ENCODE data around the gene SYNGR2. TPM values are rescaled to one million over a fixed set of nuclear protein-coding genes. Genes with fewer than 3 reads are reported as not detected.

Gene SYNGR2
- total RNA-seq, 1 experiment from 2014 or later = 169 TPM

DNA sequence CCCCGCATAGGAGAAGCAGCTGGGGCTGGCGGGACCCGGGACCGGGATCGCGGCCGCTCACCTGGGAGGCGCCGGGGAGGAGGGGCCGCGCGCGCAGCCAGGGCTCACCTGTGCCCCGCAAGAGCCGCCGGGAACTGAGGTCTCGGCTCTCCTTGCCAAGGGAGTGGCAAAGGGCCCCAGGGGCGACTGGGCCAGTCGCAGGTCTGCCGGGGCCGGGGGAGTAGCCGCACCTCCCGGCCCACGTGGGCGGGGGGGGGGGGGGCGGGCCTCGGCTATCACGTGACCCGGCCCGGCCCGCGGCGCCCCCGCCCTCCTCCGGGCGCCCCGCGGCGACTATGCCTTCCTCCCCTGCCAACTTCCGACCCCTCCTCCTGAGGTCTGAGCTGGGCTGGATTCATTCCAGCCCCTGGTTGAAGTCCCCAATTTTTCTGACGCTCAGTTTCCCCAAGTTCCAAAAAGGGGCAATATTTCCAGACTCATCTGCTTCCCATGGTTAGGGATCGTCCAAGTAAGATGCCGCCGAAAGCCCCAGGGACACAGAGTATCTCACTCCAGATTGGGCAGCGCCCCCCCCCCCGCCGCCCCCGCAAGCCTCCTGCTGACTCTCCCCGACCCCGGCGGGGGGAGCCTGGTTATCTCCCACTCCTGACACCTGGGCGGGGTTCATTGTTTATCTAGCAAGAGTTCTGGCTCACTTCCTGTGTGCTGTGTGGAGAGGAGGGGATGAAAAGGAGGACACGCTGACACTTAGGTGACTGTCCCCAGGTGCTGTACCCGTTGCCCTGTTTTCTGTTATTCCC, 39.6 kb upstream of the SYNGR2 start, which contains the start of gene TMC6:
TSS of gene TMC6 (minus strand) at position 205 of the 800 bp plus-strand sequence. CDS start 1,923 bp downstream, outside the sequence.
- ChIA-PET CTCF (interaction anchor here (0.6 to 1.7 kb wide), 8 partner anchors 9 to 1668 kb away, joined by 3 to 12 read pairs (median 4); partner anchors contain the start of genes CBX8 and SYNGR2), POLR2A (interaction anchor here (0.6 to 1.5 kb wide), 5 partner anchors 42 to 79 kb away, joined by 4 to 16 read pairs (median 7); partner anchors contain the start of genes AFMID and TK1)
- DNase-seq = peak; percentile 91
- Mint-ChIP-seq H3K9me3 (ENCODE audit: unreplicated experiment) (no peaks in the 10 kb centered on the region), H3K27ac (ENCODE audit: unreplicated experiment) (peak within 1 kb of the TSS; percentile 75), H3K27me3 (ENCODE audit: insufficient read depth, unreplicated experiment) (no peaks in the 10 kb centered on the region), H3K36me3 (ENCODE audit: insufficient read depth, unreplicated experiment) (peaks cover 20% of the 10 kb centered on the region), H3K4me1 (ENCODE audit: low read depth, unreplicated experiment) (peaks cover 9% of the 10 kb centered on the region), H3K4me3 (ENCODE audit: unreplicated experiment) (peak within 1 kb of the TSS; percentile 75)
- Histone ChIP-seq H3K27me3 (replicated peaks; ENCODE audit: control insufficient read depth, insufficient read depth, low read length) (no peaks in the 10 kb centered on the region), H3K9me3 (no peaks in the 10 kb centered on the region), H3K36me3 (ENCODE audit: control insufficient read depth, insufficient read depth, low read length) (peaks cover 3% of the 10 kb centered on the region; the same call in 1 of the 2 replicates), H3K4me3 (ENCODE audit: low read depth, low read length) (peak within 1 kb of the TSS; percentile 58), H3K4me1 (peaks cover 23% of the 10 kb centered on the region)
- no TSS peak for BruUV-seq (replicated peaks)
- intact Hi-C loops (cut with micrococcal nuclease; ENCODE audit: unreplicated experiment) = loop anchor here (2.0 to 5.0 kb wide), 3 partner anchors 22 to 59 kb away; partner anchors contain the start of genes AFMID, SYNGR2 and TK1
- TF ChIP-seq, protein P1, sequence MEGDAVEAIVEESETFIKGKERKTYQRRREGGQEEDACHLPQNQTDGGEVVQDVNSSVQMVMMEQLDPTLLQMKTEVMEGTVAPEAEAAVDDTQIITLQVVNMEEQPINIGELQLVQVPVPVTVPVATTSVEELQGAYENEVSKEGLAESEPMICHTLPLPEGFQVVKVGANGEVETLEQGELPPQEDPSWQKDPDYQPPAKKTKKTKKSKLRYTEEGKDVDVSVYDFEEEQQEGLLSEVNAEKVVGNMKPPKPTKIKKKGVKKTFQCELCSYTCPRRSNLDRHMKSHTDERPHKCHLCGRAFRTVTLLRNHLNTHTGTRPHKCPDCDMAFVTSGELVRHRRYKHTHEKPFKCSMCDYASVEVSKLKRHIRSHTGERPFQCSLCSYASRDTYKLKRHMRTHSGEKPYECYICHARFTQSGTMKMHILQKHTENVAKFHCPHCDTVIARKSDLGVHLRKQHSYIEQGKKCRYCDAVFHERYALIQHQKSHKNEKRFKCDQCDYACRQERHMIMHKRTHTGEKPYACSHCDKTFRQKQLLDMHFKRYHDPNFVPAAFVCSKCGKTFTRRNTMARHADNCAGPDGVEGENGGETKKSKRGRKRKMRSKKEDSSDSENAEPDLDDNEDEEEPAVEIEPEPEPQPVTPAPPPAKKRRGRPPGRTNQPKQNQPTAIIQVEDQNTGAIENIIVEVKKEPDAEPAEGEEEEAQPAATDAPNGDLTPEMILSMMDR (IDR thresholded peaks at IDR 0.05; ENCODE audit: insufficient read depth in 1 of 2, low read depth in 1 of 2, low read length in 1 of 2, severe bottlenecking in 1 of 2, unreplicated experiment in 1 of 2) = no peak

DNA sequence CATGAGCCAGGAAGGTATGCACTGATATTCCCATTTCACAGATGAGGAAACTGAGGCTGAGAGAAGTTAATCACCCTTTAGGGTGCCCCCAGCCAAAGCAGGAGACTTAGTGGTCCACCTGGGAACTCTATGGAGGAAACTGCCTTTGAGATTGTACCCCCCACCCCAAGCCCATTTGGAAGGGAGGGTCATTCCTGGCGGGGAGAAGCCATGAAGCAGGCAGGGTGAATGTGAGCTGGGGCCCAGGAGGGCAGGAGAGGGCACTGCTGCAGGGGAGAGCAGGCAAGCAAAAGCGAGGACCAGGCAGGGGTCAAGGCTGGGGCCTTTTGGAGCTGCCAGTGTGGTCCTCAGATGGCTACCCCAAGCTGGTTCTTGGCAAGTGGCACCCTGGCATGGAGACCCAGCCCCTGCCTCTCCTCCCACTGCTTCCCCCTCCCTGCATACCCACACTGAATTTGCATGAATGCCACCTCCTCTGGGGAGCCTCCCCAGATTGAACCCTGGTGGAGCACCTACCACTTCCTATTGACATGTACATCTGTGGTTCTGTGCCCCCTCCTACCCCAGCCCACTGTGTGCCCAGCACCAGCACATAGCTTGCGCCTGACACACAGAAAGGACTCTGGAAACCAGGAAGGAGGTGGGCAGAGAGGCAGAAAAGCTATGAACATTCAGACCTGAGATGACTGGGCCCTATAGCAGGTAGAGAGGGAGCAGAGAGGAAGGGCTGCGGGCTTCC, 38.9 kb upstream of the SYNGR2 start:
- CTCF ChIA-PET = interaction anchor here (1.4 to 1.7 kb wide), 2 partner anchors 8 to 17 kb away, joined by 5 to 12 read pairs; no protein-coding TSS in a partner anchor
- Mint-ChIP-seq H3K27me3 (ENCODE audit: insufficient read depth, unreplicated experiment) (no peaks in the 10 kb centered on the region), H3K36me3 (ENCODE audit: insufficient read depth, unreplicated experiment) (peaks cover 17% of the 10 kb centered on the region), H3K4me1 (ENCODE audit: low read depth, unreplicated experiment) (peaks cover 9% of the 10 kb centered on the region), H3K4me3 (ENCODE audit: unreplicated experiment) (peak overlapping the region; percentile 75), H3K27ac (ENCODE audit: unreplicated experiment) (peak overlapping the region; percentile 75), H3K9me3 (ENCODE audit: unreplicated experiment) (no peaks in the 10 kb centered on the region)
- Histone ChIP-seq H3K9me3 (no peaks in the 10 kb centered on the region), H3K4me1 (peaks cover 23% of the 10 kb centered on the region), H3K36me3 (ENCODE audit: control insufficient read depth, insufficient read depth, low read length) (0 out of 2 replicates have a peak, but pooled peaks cover 1% of the 10 kb centered on the region), H3K27me3 (replicated peaks; ENCODE audit: control insufficient read depth, insufficient read depth, low read length) (no peaks in the 10 kb centered on the region), H3K4me3 (ENCODE audit: low read depth, low read length) (peak overlapping the region; percentile 58)
- POLR2A ChIA-PET = interaction anchor here (0.6 kb wide), 1 partner anchor 78 kb away, joined by 7 read pairs; no protein-coding TSS in a partner anchor
- intact Hi-C loops (cut with micrococcal nuclease; ENCODE audit: unreplicated experiment) = loop anchor here (2.0 to 5.0 kb wide), 3 partner anchors 21 to 58 kb away; partner anchors contain the start of genes AFMID, SYNGR2 and TK1
- DNase-seq = no peak
- no TSS peak for BruUV-seq (replicated peaks)
- TF ChIP-seq, protein P1 (IDR thresholded peaks at IDR 0.05; ENCODE audit: insufficient read depth in 1 of 2, low read depth in 1 of 2, low read length in 1 of 2, severe bottlenecking in 1 of 2, unreplicated experiment in 1 of 2) = no peak

DNA sequence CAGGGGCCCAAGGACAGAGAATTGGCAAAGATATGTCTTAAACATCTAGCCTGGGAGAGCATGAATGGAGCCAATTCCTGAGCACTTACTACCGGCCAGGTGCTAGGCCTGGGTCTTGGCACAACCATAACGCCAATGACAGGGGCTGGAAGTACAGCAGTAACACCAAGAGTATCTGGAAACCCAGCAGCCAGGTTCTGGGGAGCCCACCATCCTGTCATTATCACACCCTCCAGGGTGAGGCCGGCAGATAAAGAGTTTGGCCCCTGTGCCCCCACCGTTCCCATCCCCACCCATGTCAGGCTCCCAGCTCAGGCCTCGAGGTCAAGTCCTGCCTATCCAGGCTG, 38.3 kb upstream of the SYNGR2 start:
- DNase-seq = no peak
- TF ChIP-seq, protein P1 (IDR thresholded peaks at IDR 0.05; ENCODE audit: insufficient read depth in 1 of 2, low read depth in 1 of 2, low read length in 1 of 2, severe bottlenecking in 1 of 2, unreplicated experiment in 1 of 2) = no peak
- H3K9me3 Mint-ChIP-seq (ENCODE audit: unreplicated experiment) = no peaks in the 10 kb centered on the region
- ChIA-PET POLR2A (no interaction called here), CTCF (no interaction called here)
- no peaks in the 10 kb centered on the region for H3K27me3 Mint-ChIP-seq (ENCODE audit: insufficient read depth, unreplicated experiment)
- Histone ChIP-seq H3K27me3 (replicated peaks; ENCODE audit: control insufficient read depth, insufficient read depth, low read length) (no peaks in the 10 kb centered on the region), H3K4me1 (peaks cover 23% of the 10 kb centered on the region), H3K4me3 (ENCODE audit: low read depth, low read length) (no peak overlapping the region), H3K9me3 (no peaks in the 10 kb centered on the region), H3K36me3 (ENCODE audit: control insufficient read depth, insufficient read depth, low read length) (0 out of 2 replicates have a peak, but pooled peaks cover 1% of the 10 kb centered on the region)
- H3K36me3 Mint-ChIP-seq (ENCODE audit: insufficient read depth, unreplicated experiment) = peaks cover 17% of the 10 kb centered on the region
- no TSS peak for BruUV-seq (replicated peaks)
- peaks cover 9% of the 10 kb centered on the region for H3K4me1 Mint-ChIP-seq (ENCODE audit: low read depth, unreplicated experiment)
- H3K4me3 Mint-ChIP-seq (ENCODE audit: unreplicated experiment) = no peak overlapping the region
- intact Hi-C loops (cut with micrococcal nuclease; ENCODE audit: unreplicated experiment) = no loop called here
- peak overlapping the region; percentile 75 for H3K27ac Mint-ChIP-seq (ENCODE audit: unreplicated experiment)
